SK-N-SH (cell line): ENCODE data around the gene STK38. TPM values are rescaled to one million over a fixed set of nuclear protein-coding genes. Genes with fewer than 3 reads are reported as not detected.

Experiments used
- CTCF ChIA-PET: fragments of 300-600, 350-600 bp; formaldehyde crosslinking; extraction: SDS; loops from one replicate; lab custom pipeline; 2021; lab: Yijun Ruan, JAX
- POLR2A ChIA-PET: fragments of 350-600 bp; sonication (Branson Sonifier 250); formaldehyde crosslinking; extraction: SDS; loops from one replicate; lab custom pipeline; 2020; ENCODE audit warnings: antibody characterized with exemption, inconsistent platforms; lab: Yijun Ruan, JAX
- DNase-seq: peaks from one replicate; pipeline ENCODE4 v3.0.0; 2012
- H2AFZ ChIP-seq: fragments of 200-600 bp; sonication (generic); 2 replicates; pipeline ENCODE4 v1.8.1; 2016; ENCODE audit warnings: antibody characterized with exemption, mild to moderate bottlenecking, low read depth
- H3F3A ChIP-seq: fragments of 200-600 bp; sonication (generic); replicated peaks from 2 replicates; pipeline ENCODE3; 2016; ENCODE audit warnings: antibody characterized with exemption, mild to moderate bottlenecking; ENCODE audit not compliant: insufficient read depth
- H3K27ac ChIP-seq, 2 experiments: fragments of 200-500 bp in 1 of 2; fragments of 200-600 bp in 1 of 2; sonication (Bioruptor generic) in 1 of 2; sonication (generic), shearing (Covaris generic) in 1 of 2; 2 replicates each; pipeline versions ENCODE4 v1.5.1 to v1.6.1; 2014 to 2016; ENCODE audit warnings: low read depth in 2 of 2, inconsistent platforms in 1 of 2, low read length in 1 of 2, mild to moderate bottlenecking in 1 of 2, mixed read lengths in 1 of 2
- H3K27me3 ChIP-seq: fragments of 200-600 bp; sonication (generic), shearing (Covaris generic); 2 replicates; pipeline ENCODE4 v1.6.1; 2016; ENCODE audit warnings: mixed run types; ENCODE audit not compliant: insufficient read depth
- H3K36me3 ChIP-seq, 2 experiments: fragments of 200-500 bp in 1 of 2; fragments of 200-600 bp in 1 of 2; sonication (Bioruptor generic) in 1 of 2; sonication (generic) in 1 of 2; replicated peaks in 1 of 2; 2 replicates each; pipeline versions ENCODE3 to v1.5.1; 2014 to 2016; ENCODE audit warnings: low read length in 1 of 2, mild to moderate bottlenecking in 1 of 2; ENCODE audit not compliant: insufficient read depth in 2 of 2, control insufficient read depth in 1 of 2
- H3K4me1 ChIP-seq, 2 experiments: fragments of 200-500 bp in 1 of 2; fragments of 200-600 bp in 1 of 2; sonication (Bioruptor generic) in 1 of 2; sonication (generic), shearing (Covaris generic) in 1 of 2; 2 replicates each; pipeline versions ENCODE4 v1.5.1 to v1.6.1; 2014 to 2016; ENCODE audit warnings: low read depth in 1 of 2, low read length in 1 of 2, mixed run types in 1 of 2; ENCODE audit not compliant: insufficient read depth in 2 of 2, control insufficient read depth in 1 of 2
- H3K4me2 ChIP-seq: fragments of 200-600 bp; sonication (generic), shearing (Covaris generic); 2 replicates; pipeline ENCODE4 v1.6.1; 2017; ENCODE audit warnings: mixed run types
- H3K4me3 ChIP-seq, 2 experiments: fragments of 200-500 bp in 1 of 2; fragments of 200-600 bp in 1 of 2; sonication (Bioruptor generic) in 1 of 2; sonication (generic), shearing (Covaris generic) in 1 of 2; 2 replicates each; pipeline versions ENCODE4 v1.5.1 to v1.8.1; 2014 to 2016; ENCODE audit warnings: low read depth in 2 of 2, inconsistent platforms in 1 of 2, low read length in 1 of 2, mild to moderate bottlenecking in 1 of 2, mixed read lengths in 1 of 2, moderate library complexity in 1 of 2
- H3K79me2 ChIP-seq: fragments of 200-600 bp; sonication (generic); 2 replicates; pipeline ENCODE4 v1.8.1; 2017; ENCODE audit warnings: mild to moderate bottlenecking; ENCODE audit not compliant: insufficient read depth
- H3K9ac ChIP-seq: fragments of 200-600 bp; sonication (generic); 2 replicates; pipeline ENCODE4 v1.6.1; 2017; ENCODE audit warnings: mixed run types
- H3K9me2 ChIP-seq: fragments of 200-600 bp; sonication (generic); 2 replicates; pipeline ENCODE4 v1.6.1; 2017; ENCODE audit warnings: mixed run types
- H3K9me3 ChIP-seq: fragments of 200-600 bp; sonication (generic); 2 replicates; pipeline ENCODE4 v1.6.1; 2017; ENCODE audit warnings: mixed run types, mild to moderate bottlenecking, moderate library complexity
- H4K20me1 ChIP-seq: fragments of 200-600 bp; sonication (generic); 2 replicates; pipeline ENCODE4 v1.6.1; 2017; ENCODE audit warnings: mild to moderate bottlenecking, mixed run types; ENCODE audit not compliant: insufficient read depth
- ELF1 ChIP-seq: IDR thresholded peaks from 2 replicates; pipeline ENCODE4 v1.4.0; 2012
- GABPA ChIP-seq: IDR thresholded peaks from 2 replicates; pipeline ENCODE4 v1.4.0; 2012; ENCODE audit warnings: low read depth, mild to moderate bottlenecking
- IRF3 ChIP-seq: fragments of 150-350 bp; IDR thresholded peaks from 2 replicates; pipeline ENCODE4 v1.6.1; 2016; ENCODE audit warnings: mild to moderate bottlenecking, low read depth, low read length
- JUND ChIP-seq: IDR thresholded peaks from 2 replicates; pipeline ENCODE4 v1.4.0; 2012
- MEF2A ChIP-seq: IDR thresholded peaks from 2 replicates; pipeline ENCODE4 v1.4.0; 2012; ENCODE audit warnings: low read depth, borderline replicate concordance
- NFIC ChIP-seq: IDR thresholded peaks from 2 replicates; pipeline ENCODE4 v1.4.0; 2012; ENCODE audit warnings: borderline replicate concordance
- RCOR1 ChIP-seq: fragments of 150-350 bp; IDR thresholded peaks from 2 replicates; pipeline ENCODE4 v1.6.1; 2017; ENCODE audit warnings: antibody characterized with exemption, low read length
- REST ChIP-seq: IDR thresholded peaks from 2 replicates; pipeline ENCODE4 v1.6.1; 2012; ENCODE audit warnings: mild to moderate bottlenecking, low read depth, low read length, moderate library complexity
- RFX5 ChIP-seq: IDR thresholded peaks from 2 replicates; pipeline ENCODE4 v1.6.1; 2012; ENCODE audit warnings: mild to moderate bottlenecking, improper control_type of control experiment, low read length
- TEAD4 ChIP-seq: IDR thresholded peaks from 2 replicates; pipeline ENCODE4 v1.4.0; 2012; ENCODE audit warnings: mild to moderate bottlenecking, borderline replicate concordance; ENCODE audit not compliant: insufficient read depth
- USF1 ChIP-seq: IDR thresholded peaks from 2 replicates; pipeline ENCODE4 v1.4.0; 2012; ENCODE audit warnings: low read depth, borderline replicate concordance
- YY1 ChIP-seq: IDR thresholded peaks from 2 replicates; pipeline ENCODE4 v1.4.0; 2012; ENCODE audit warnings: low read depth, mild to moderate bottlenecking
- WGBS: methylation state at CpG from one replicate; pipeline ENCODE4 v1.1.6; 2017; ENCODE audit warnings: low lambda C conversion rate; 5-methylcytosine and 5-hydroxymethylcytosine counted together
- polyA plus RNA-seq, 3 experiments: library from polyadenylated mRNA; depleted of rRNA; stranded (reverse); fragments of >200 nt; gene quantifications; 2 replicates each; pipeline ENCODE4 v1.2.3, GENCODE V29; 2012

STK38 gene
- polyA plus RNA-seq, 1 of the 3 experiments (the other 2 are of a cell fraction): 10.2 TPM

- no peak for TF ChIP-seq REST
- no peak for TF ChIP-seq RCOR1
- TF ChIP-seq YY1: no peak
- no peak for TF ChIP-seq IRF3
- TF ChIP-seq JUND: no peak
- no peak for TF ChIP-seq USF1
- no peak for TF ChIP-seq TEAD4
- TF ChIP-seq GABPA: no peak
- no peak for TF ChIP-seq MEF2A
- no peak for TF ChIP-seq RFX5
- no peak for TF ChIP-seq ELF1
Measured at GRCh38 chr6:36586606-36587005, 39.3 kb upstream of the STK38 start (continued).

- Histone ChIP-seq H4K20me1 (no peaks in the 10 kb centered on the region), H3K27ac (no peak overlapping the region), H3K4me3 (no peak overlapping the region), H3K9me2 (no peaks in the 10 kb centered on the region), H3K9me3 (no peaks in the 10 kb centered on the region), H3K4me1 (peaks cover 0 to 3% of the 10 kb centered on the region in 2 experiments; a peak in 1 of 4 replicates), H3K9ac (no peak overlapping the region), H3K27me3 (no peaks in the 10 kb centered on the region), H2AFZ (no peak overlapping the region), H3K4me2 (no peak overlapping the region), H3F3A (no peaks in the 10 kb centered on the region), H3K36me3 (no peaks in the 10 kb centered on the region), H3K79me2 (no peaks in the 10 kb centered on the region)
- CTCF ChIA-PET: interaction anchor here (1.0 kb wide), 1 partner anchor 57 kb away, joined by 3 read pairs; no protein-coding TSS in a partner anchor
- no peak for DNase-seq
- POLR2A ChIA-PET: no interaction called here
- WGBS: 85% methylated on average over 4 of the region's 4 CpGs
- TF ChIP-seq NFIC (no peak), REST (no peak), GABPA (no peak), RCOR1 (no peak), RFX5 (no peak)
Measured at GRCh38 chr6:36581716-36582115, 34.4 kb upstream of the STK38 start.
